Measurements from ENCODE around the gene CRELD1. TPM values are rescaled to one million over a fixed set of nuclear protein-coding genes. Genes with fewer than 3 reads are reported as not detected.
A peak's percentile ranks its signal among the peaks of the same experiment; 100 is the strongest.

CRELD1 gene
- total RNA-seq, 1 experiment from 2014 or later, result 18.7 TPM

DNA sequence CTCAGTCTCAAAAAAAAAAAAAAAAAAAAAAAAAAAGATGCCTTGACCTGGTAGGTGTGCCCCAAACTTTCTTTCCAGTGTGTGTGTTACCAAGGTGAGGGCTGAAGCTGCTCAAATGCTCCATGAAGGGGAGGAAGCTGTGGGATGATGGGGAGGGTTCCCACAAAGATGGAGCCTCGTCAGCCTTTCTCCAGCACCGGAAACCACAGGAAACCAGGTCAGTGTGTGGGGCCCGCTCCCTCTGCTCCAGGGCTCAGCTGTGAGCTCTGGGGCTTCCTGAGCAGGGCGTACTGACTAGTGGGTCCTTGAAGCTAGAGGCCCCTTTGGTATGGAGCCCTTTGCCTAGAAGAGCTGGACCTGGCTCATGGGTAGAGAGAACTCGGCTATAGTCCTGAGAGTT lies 31.7 kb upstream of the CRELD1 start:
- intact Hi-C loops (cut with micrococcal nuclease), result no loop called here
- CTCF ChIA-PET, result interaction anchor here (2.1 kb wide), 1 partner anchor 45 kb away, joined by 9 read pairs; no protein-coding TSS in a partner anchor
- Histone ChIP-seq H4K20me1 (ENCODE audit: insufficient read depth) (no peaks in the 10 kb centered on the region), H3K4me2 (ENCODE audit: low read length) (peak overlapping the region; percentile 93), H3K4me1 (ENCODE audit: control insufficient read depth in 1 of 2, insufficient read depth in 2 of 2, low read length in 2 of 2) (peaks cover 17 to 35% of the 10 kb centered on the region in 2 experiments; a peak in 3 of 4 replicates), H3K79me2 (ENCODE audit: insufficient read depth, low read length) (no peaks in the 10 kb centered on the region), H3K27me3 (ENCODE audit: insufficient read depth, low read length) (no peaks in the 10 kb centered on the region), H3K4me3 (replicated peaks in 1 of 2; ENCODE audit: low read depth in 1 of 2, low read length in 2 of 2) (no peak overlapping the region), H3K9me3 (ENCODE audit: control insufficient read depth in 1 of 2, insufficient read depth in 1 of 2, low read depth in 1 of 2, low read length in 2 of 2) (no peaks in the 10 kb centered on the region), H3K9me2 (ENCODE audit: insufficient read depth) (no peaks in the 10 kb centered on the region), H2AFZ (ENCODE audit: low read depth, low read length, poor library complexity, severe bottlenecking) (no peak overlapping the region), H3K27ac (ENCODE audit: low read depth, low read length) (peak overlapping the region; percentile 71; the same call in 1 of the 2 replicates), H3K9ac (ENCODE audit: low read length) (0 out of 2 replicates have a peak overlapping the region, but pooled peaks have one; percentile 65), H3K36me3 (ENCODE audit: control insufficient read depth in 1 of 2, insufficient read depth in 2 of 2, low read length in 2 of 2) (peaks cover 0 to 3% of the 10 kb centered on the region in 2 experiments; a peak in 1 of 4 replicates)
- RAD21 ChIA-PET (ENCODE audit: low non-redundant PET in 1 of 2, low total read pairs in 2 of 2, uncharacterized antibody in 2 of 2, unreplicated experiment in 2 of 2), result no interaction called here
- no TSS peak for BruUV-seq (replicated peaks)
- DNase-seq (ENCODE audit: low read depth, low spot score), result no peak
- TF ChIP-seq JUND (IDR thresholded peaks at IDR 0.05), result no peak
- TF ChIP-seq SRF (IDR thresholded peaks at IDR 0.05; ENCODE audit: low read depth), result no peak
- no peak for TF ChIP-seq POLR2AphosphoS5 (IDR thresholded peaks at IDR 0.05; ENCODE audit: low read depth, low read length)
- TF ChIP-seq, protein P1, sequence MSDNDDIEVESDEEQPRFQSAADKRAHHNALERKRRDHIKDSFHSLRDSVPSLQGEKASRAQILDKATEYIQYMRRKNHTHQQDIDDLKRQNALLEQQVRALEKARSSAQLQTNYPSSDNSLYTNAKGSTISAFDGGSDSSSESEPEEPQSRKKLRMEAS (IDR thresholded peaks at IDR 0.05), result no peak
- TF ChIP-seq ZBTB33 (IDR thresholded peaks at IDR 0.05; ENCODE audit: extremely low read depth, insufficient replicate concordance, low read length), result no peak
- no peak for TF ChIP-seq CEBPB (IDR thresholded peaks at IDR 0.05; ENCODE audit: low read depth)
- TF ChIP-seq CTCF (IDR thresholded peaks at IDR 0.05 in 2 of 3, conservative IDR thresholded peaks at IDR 0.05 in 1 of 3; ENCODE audit: borderline replicate concordance in 1 of 3, insufficient read depth in 1 of 3, low read depth in 2 of 3, low read length in 2 of 3), result no peak
- no peak for TF ChIP-seq FOSL1 (IDR thresholded peaks at IDR 0.05; ENCODE audit: low read depth)
- no peak for TF ChIP-seq REST (IDR thresholded peaks at IDR 0.05; ENCODE audit: low read depth)
- TF ChIP-seq YY1 (IDR thresholded peaks at IDR 0.05; ENCODE audit: extremely low read depth, insufficient replicate concordance, low read depth, low read length), result no peak
- TF ChIP-seq EGR1 (IDR thresholded peaks at IDR 0.05; ENCODE audit: low read depth), result no peak
- no peak for TF ChIP-seq TCF7L2 (IDR thresholded peaks at IDR 0.05; ENCODE audit: borderline replicate concordance, extremely low read depth, insufficient read depth, insufficient read length)
- no peak for TF ChIP-seq POLR2A (IDR thresholded peaks at IDR 0.05; ENCODE audit: borderline replicate concordance, extremely low read depth, insufficient read depth, insufficient read length)
- no peak for TF ChIP-seq ATF3 (IDR thresholded peaks at IDR 0.05)
- POLR2A ChIA-PET, result interaction anchor here (1.1 to 2.0 kb wide), 3 partner anchors 11 to 45 kb away, joined by 3 to 6 read pairs (median 6); partner anchors contain the start of gene JAGN1
- ATAC-seq, result no peak; the same call in 1 of the 2 replicates

Data from HCT116 (cell line).